ENCODE data around the gene PPDPF.

DNA sequence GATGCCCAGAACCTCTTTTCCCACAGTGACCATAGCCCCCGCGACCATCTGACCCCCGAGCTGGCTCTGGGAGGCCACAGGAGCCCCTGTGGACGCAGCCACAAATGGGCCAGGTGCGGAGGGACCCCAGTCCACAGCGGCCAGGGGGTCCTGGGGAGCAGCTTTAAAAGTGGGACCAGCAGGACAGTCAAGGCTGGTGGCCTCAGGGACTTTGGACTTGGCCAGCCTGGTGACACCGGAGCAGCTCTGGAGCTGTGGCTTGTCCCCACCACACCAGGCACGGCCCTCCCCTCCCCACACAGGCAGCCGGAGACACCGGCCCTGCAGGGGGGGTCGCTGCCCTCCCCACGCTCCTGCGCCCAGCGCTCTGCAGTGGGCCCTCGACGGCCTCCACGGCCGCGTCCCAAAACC lies 36.9 kb downstream of the PPDPF start:
- TF ChIP-seq POLR2A (IDR thresholded peaks at IDR 0.05), result no peak
- TF ChIP-seq, protein P1, sequence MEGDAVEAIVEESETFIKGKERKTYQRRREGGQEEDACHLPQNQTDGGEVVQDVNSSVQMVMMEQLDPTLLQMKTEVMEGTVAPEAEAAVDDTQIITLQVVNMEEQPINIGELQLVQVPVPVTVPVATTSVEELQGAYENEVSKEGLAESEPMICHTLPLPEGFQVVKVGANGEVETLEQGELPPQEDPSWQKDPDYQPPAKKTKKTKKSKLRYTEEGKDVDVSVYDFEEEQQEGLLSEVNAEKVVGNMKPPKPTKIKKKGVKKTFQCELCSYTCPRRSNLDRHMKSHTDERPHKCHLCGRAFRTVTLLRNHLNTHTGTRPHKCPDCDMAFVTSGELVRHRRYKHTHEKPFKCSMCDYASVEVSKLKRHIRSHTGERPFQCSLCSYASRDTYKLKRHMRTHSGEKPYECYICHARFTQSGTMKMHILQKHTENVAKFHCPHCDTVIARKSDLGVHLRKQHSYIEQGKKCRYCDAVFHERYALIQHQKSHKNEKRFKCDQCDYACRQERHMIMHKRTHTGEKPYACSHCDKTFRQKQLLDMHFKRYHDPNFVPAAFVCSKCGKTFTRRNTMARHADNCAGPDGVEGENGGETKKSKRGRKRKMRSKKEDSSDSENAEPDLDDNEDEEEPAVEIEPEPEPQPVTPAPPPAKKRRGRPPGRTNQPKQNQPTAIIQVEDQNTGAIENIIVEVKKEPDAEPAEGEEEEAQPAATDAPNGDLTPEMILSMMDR (IDR thresholded peaks at IDR 0.05), result no peak
